A549 (cell line): Measurements from ENCODE around the gene RABGEF1. TPM values are rescaled to one million over a fixed set of nuclear protein-coding genes. Genes with fewer than 3 reads are reported as not detected.

Experiments
- ATAC-seq, 2 experiments: fragments of 200-7000 bp in 1 of 2; fragments of >200 bp in 1 of 2; cut with Nextera tagmentation in 1 of 2; cut with Tn5 transposase in 1 of 2; 3 replicates each; pipeline versions ENCODE4 v1.8.0 to v1.9.1; 2018 to 2020; ENCODE audit warnings: mild to moderate bottlenecking in 1 of 2, moderate library complexity in 1 of 2
- CTCF ChIA-PET: fragments of 300-600 bp; sonication (Branson Sonifier 250); formaldehyde crosslinking; extraction: SDS; loops from one replicate; lab custom pipeline; 2021; ENCODE audit warnings: antibody characterized with exemption, inconsistent platforms; lab: Yijun Ruan, JAX
- POLR2A ChIA-PET: fragments of 350-600 bp; formaldehyde crosslinking; extraction: SDS; loops from one replicate; lab custom pipeline; 2021; ENCODE audit warnings: antibody characterized with exemption, inconsistent platforms; lab: Yijun Ruan, JAX
- DNase-seq, 2 experiments: peaks; one replicate each; pipeline versions ENCODE4 v3.0.0 to v3.0.0-alpha.2; 2011 to 2016; ENCODE audit warnings: low read depth in 1 of 2, low spot score in 1 of 2
- FAIRE-seq: peaks from 2 replicates; lab custom pipeline; 2011; peaks lifted over from hg19 to GRCh38; lab: Jason Lieb, UNC
- H3K27ac ChIP-seq, 2 experiments: fragments of >200 bp; sonication (Bioruptor Twin); formaldehyde crosslinking; 3 replicates each; pipeline ENCODE4 v1.5.1; 2016 to 2017
- H3K4me1 ChIP-seq: fragments of >200 bp; sonication (Bioruptor Twin); formaldehyde crosslinking; 3 replicates; pipeline ENCODE4 v1.6.1; 2016
- H3K4me2 ChIP-seq: fragments of >200 bp; sonication (Bioruptor Twin); formaldehyde crosslinking; 3 replicates; pipeline ENCODE4 v1.6.1; 2016
- H3K4me3 ChIP-seq: fragments of >200 bp; sonication (Bioruptor Twin); formaldehyde crosslinking; 3 replicates; pipeline ENCODE4 v1.5.1; 2016
- H3K9me3 ChIP-seq: fragments of >200 bp; sonication (Bioruptor Twin); formaldehyde crosslinking; 3 replicates; pipeline ENCODE4 v1.6.1; 2016
- BHLHE40 ChIP-seq: IDR thresholded peaks from 2 replicates; pipeline ENCODE4 v1.6.1; 2012; ENCODE audit warnings: low read depth, low read length, inconsistent platforms
- EHF ChIP-seq: fragments of 250-450 bp; sonication (Bioruptor Pico); IDR thresholded peaks from 2 replicates; pipeline ENCODE4 v1.5.0; 2020; ENCODE audit warnings: mild to moderate bottlenecking
- FOSB ChIP-seq: fragments of 250-450 bp; sonication (Bioruptor Pico); IDR thresholded peaks from 2 replicates; pipeline ENCODE4 v1.5.0; 2020; ENCODE audit warnings: mild to moderate bottlenecking, moderate library complexity
- FOSL2 ChIP-seq, 2 experiments: fragments of 450-650 bp in 1 of 2; fragments of >200 bp in 1 of 2; sonication (Bioruptor Twin) in 1 of 2; formaldehyde crosslinking; IDR thresholded peaks; 2 replicates each; pipeline versions ENCODE4 v1.5.0 to v1.6.1; 2016 to 2020; ENCODE audit warnings: mild to moderate bottlenecking in 1 of 2, moderate library complexity in 1 of 2
- GATA3 ChIP-seq: IDR thresholded peaks from 2 replicates; pipeline ENCODE4 v1.6.1; 2012; ENCODE audit warnings: borderline replicate concordance
- MAFK ChIP-seq: fragments of 450-650 bp; IDR thresholded peaks from 2 replicates; pipeline ENCODE4 v1.6.1; 2014; ENCODE audit not compliant: partially characterized antibody
- MAZ ChIP-seq: fragments of 150-350 bp; IDR thresholded peaks from 2 replicates; pipeline ENCODE4 v1.6.1; 2014; ENCODE audit warnings: antibody characterized with exemption, low read depth, low read length, borderline replicate concordance
- PHF8 ChIP-seq: fragments of 200-600 bp; sonication (generic); IDR thresholded peaks from 2 replicates; pipeline ENCODE4 v1.6.1; 2016; ENCODE audit warnings: low read depth, mild to moderate bottlenecking, antibody characterized with exemption, moderate library complexity, borderline replicate concordance
- POLR2A ChIP-seq: IDR thresholded peaks from 2 replicates; pipeline ENCODE4 v1.6.1; 2012; ENCODE audit warnings: mild to moderate bottlenecking, low read length
- RAD21 ChIP-seq, 2 experiments: fragments of >200 bp in 1 of 2; sonication (Bioruptor Twin) in 1 of 2; formaldehyde crosslinking in 1 of 2; IDR thresholded peaks in 1 of 2; conservative IDR thresholded peaks in 1 of 2; 2 replicates in 1 of 2; 3 replicates in 1 of 2; pipeline ENCODE4 v1.6.1; 2012 to 2018; ENCODE audit warnings: inconsistent platforms in 1 of 2
- RARB ChIP-seq: fragments of 250-450 bp; sonication (Bioruptor Pico); IDR thresholded peaks from 2 replicates; pipeline ENCODE4 v1.8.0; 2021; ENCODE audit warnings: mild to moderate bottlenecking, moderate library complexity
- RCOR1 ChIP-seq: fragments of 150-350 bp; IDR thresholded peaks from 2 replicates; pipeline ENCODE4 v1.6.1; 2014; ENCODE audit warnings: antibody characterized with exemption, low read length, low read depth
- RFX5 ChIP-seq: fragments of 450-650 bp; IDR thresholded peaks from 2 replicates; pipeline ENCODE4 v1.7.1; 2014; ENCODE audit warnings: antibody characterized with exemption, mild to moderate bottlenecking, moderate library complexity
- RNF2 ChIP-seq: fragments of 200-600 bp; sonication (generic); IDR thresholded peaks from 2 replicates; pipeline ENCODE4 v1.6.1; 2016; ENCODE audit warnings: low read depth, mild to moderate bottlenecking, antibody characterized with exemption, moderate library complexity, borderline replicate concordance
- SMC3 ChIP-seq: fragments of >200 bp; sonication (Bioruptor Twin); formaldehyde crosslinking; IDR thresholded peaks from 3 replicates; pipeline ENCODE4 v1.6.1; 2018; ENCODE audit warnings: inconsistent platforms
- TFCP2L1 ChIP-seq: fragments of 250-450 bp; sonication (Bioruptor Pico); IDR thresholded peaks from 2 replicates; pipeline ENCODE4 v1.5.0; 2021; ENCODE audit warnings: mild to moderate bottlenecking
- ZC3H11A ChIP-seq: fragments of 450-650 bp; IDR thresholded peaks from 2 replicates; pipeline ENCODE4 v1.6.1; 2014; ENCODE audit warnings: antibody characterized with exemption, mild to moderate bottlenecking
- ZFP36 ChIP-seq: fragments of 450-650 bp; IDR thresholded peaks from 2 replicates; pipeline ENCODE4 v1.6.1; 2014; ENCODE audit warnings: borderline replicate concordance; ENCODE audit not compliant: partially characterized antibody
- ZNF302 ChIP-seq: fragments of 250-450 bp; sonication (Bioruptor Pico); IDR thresholded peaks from 2 replicates; pipeline ENCODE4 v1.9.0; 2021; ENCODE audit warnings: inconsistent platforms, mild to moderate bottlenecking, moderate library complexity
- ZSCAN20 ChIP-seq: fragments of 250-450 bp; sonication (Bioruptor Pico); IDR thresholded peaks from 2 replicates; pipeline ENCODE4 v1.8.0; 2022; ENCODE audit warnings: mild to moderate bottlenecking, moderate library complexity
- WGBS: methylation state at CpG from one replicate; pipeline ENCODE4 v1.1.6; 2017; ENCODE audit errors: missing lambda C conversion rate; 5-methylcytosine and 5-hydroxymethylcytosine counted together
- polyA plus RNA-seq, 4 experiments: library from polyadenylated mRNA; depleted of rRNA in 3 of 4; stranded (reverse); fragments of >200 nt; fragmentation: RNase III in 1 of 4; extraction: RNeasy Plus Mini Kit Qiagen cat#74134 plus additional on column Dnase treatment in 1 of 4; gene quantifications; 2 replicates in 3 of 4; 3 replicates in 1 of 4; pipeline ENCODE4 v1.2.3, GENCODE V29; 2011 to 2017
- TF ChIP-seq, protein P1 (sequence below): fragments of >200 bp; sonication (Bioruptor Twin); formaldehyde crosslinking; IDR thresholded peaks from 3 replicates; pipeline ENCODE4 v1.5.1; 2016
- TF ChIP-seq, protein P2 (sequence below): fragments of 450-650 bp; IDR thresholded peaks from 2 replicates; pipeline ENCODE4 v1.6.1; 2014; ENCODE audit warnings: antibody characterized with exemption
- TF ChIP-seq, protein P3 (sequence below): fragments of >200 bp; sonication (Bioruptor Twin); formaldehyde crosslinking; IDR thresholded peaks from 2 replicates; pipeline ENCODE4 v1.6.1; 2016
- TF ChIP-seq, protein P4 (sequence below): IDR thresholded peaks from 2 replicates; pipeline ENCODE4 v1.6.1; 2012; ENCODE audit warnings: low read depth, borderline replicate concordance
- TF ChIP-seq, protein P5 (sequence below): fragments of 200-600 bp; sonication (generic); IDR thresholded peaks from 2 replicates; pipeline ENCODE4 v1.6.1; 2016; ENCODE audit warnings: antibody characterized with exemption, mild to moderate bottlenecking, moderate library complexity

RABGEF1 gene
- polyA plus RNA-seq, 2 of the 4 experiments (the other 2 are of a cell fraction) = 16.2 to 22.6 TPM

DNA sequence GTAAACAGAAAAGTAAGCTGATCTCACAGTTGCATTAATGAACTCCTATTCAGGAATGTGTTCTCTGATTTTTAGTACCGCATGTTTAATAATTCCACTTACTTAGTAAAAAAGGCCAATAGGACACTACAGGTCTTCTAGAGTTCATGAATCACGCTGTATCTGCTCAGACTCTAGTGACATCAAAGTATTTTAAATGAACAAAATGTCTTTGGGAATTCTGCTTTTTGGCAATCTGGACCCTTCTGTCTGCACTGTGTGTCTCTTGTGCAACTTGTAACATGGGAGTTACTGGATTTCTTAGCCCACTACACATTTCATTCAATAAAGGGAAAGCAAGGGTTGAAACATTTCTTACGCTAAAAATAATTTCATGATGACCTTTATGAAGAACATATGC, 50.2 kb downstream of the RABGEF1 start:
- no peak overlapping the region for H3K27ac ChIP-seq
- ATAC-seq = no peak
- TF ChIP-seq RAD21 (conservative IDR thresholded peaks at IDR 0.05 in 1 of 2, IDR thresholded peaks at IDR 0.05 in 1 of 2) (no peak), RCOR1 (no peak), GATA3 (no peak), SMC3 (no peak), PHF8 (no peak), RNF2 (no peak), ZNF302 (no peak), MAFK (no peak)
- FAIRE-seq = no peak
- H3K4me2 ChIP-seq = no peak overlapping the region
- POLR2A ChIA-PET = no interaction called here
- no peaks in the 10 kb centered on the region for H3K4me1 ChIP-seq
- no peak overlapping the region for H3K4me3 ChIP-seq
- H3K9me3 ChIP-seq = no peaks in the 10 kb centered on the region
- CTCF ChIA-PET = interaction anchor here (0.6 to 1.1 kb wide), 3 partner anchors 10 to 168 kb away, joined by 3 to 4 read pairs (median 3); no protein-coding TSS in a partner anchor
- 96% methylated on average over 3 of the region's 3 CpGs for WGBS
- DNase-seq = no peak

DNA sequence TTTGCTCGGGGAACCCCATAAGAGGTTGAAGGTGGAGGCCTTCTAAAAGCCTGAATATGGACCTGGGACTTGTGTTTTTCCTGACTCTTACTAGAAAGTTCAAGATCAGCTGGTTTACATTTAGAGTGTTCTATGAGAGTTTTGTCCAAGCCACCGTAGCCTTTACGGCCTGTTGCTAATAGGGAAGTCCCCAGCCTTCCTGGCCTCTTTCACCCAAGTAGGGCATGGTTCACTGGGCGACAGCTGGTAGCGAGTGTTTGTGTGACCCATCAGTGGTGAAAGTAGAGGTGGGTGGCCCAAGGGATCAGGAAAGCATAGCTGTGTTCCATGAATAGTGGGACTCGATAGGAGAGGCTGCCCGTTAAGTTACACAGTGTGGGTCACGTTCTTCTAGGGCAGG, 60.1 kb downstream of the RABGEF1 start:
- Histone ChIP-seq H3K4me2 (no peak overlapping the region), H3K4me3 (no peak overlapping the region), H3K4me1 (no peaks in the 10 kb centered on the region), H3K27ac (no peak overlapping the region), H3K9me3 (no peaks in the 10 kb centered on the region)
- TF ChIP-seq BHLHE40 (no peak), FOSL2 (IDR thresholded peaks at IDR 0.05) (no peak), FOSL2 (CRISPR knock-in tag; IDR thresholded peaks at IDR 0.05) (no peak), SMC3 (no peak), RAD21 (conservative IDR thresholded peaks at IDR 0.05 in 1 of 2, IDR thresholded peaks at IDR 0.05 in 1 of 2) (no peak)
- TF ChIP-seq, protein P1, sequence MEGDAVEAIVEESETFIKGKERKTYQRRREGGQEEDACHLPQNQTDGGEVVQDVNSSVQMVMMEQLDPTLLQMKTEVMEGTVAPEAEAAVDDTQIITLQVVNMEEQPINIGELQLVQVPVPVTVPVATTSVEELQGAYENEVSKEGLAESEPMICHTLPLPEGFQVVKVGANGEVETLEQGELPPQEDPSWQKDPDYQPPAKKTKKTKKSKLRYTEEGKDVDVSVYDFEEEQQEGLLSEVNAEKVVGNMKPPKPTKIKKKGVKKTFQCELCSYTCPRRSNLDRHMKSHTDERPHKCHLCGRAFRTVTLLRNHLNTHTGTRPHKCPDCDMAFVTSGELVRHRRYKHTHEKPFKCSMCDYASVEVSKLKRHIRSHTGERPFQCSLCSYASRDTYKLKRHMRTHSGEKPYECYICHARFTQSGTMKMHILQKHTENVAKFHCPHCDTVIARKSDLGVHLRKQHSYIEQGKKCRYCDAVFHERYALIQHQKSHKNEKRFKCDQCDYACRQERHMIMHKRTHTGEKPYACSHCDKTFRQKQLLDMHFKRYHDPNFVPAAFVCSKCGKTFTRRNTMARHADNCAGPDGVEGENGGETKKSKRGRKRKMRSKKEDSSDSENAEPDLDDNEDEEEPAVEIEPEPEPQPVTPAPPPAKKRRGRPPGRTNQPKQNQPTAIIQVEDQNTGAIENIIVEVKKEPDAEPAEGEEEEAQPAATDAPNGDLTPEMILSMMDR = no peak
- FAIRE-seq (no peak), ATAC-seq (no peak), DNase-seq (no peak)
- 98% methylated on average over 8 of the region's 8 CpGs for WGBS
- CTCF ChIA-PET = interaction anchor here (0.8 to 1.5 kb wide), 3 partner anchors 10 to 14 kb away, joined by 3 read pairs; no protein-coding TSS in a partner anchor
- POLR2A ChIA-PET = no interaction called here

DNA sequence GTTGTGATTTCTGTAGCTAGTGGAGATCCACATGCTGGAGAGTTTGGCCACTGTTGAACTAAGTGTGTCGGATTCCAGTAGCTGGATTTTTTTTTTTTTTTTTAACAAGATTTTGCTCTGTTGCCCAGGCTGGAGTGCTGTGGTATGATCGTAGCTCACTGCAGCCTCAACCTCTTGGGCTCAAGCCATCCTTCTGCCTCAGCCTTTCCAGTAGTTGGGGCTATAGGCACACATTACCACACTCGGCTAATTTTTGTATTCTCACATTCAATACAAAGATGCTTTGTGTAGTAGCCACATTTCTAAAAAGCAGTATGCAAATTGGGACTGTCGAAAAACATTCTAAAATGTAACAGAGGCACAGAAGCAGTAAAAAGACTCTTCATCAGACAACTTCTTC, 63.5 kb downstream of the RABGEF1 start:
- H3K27ac ChIP-seq = no peak overlapping the region
- no peak overlapping the region for H3K4me2 ChIP-seq
- H3K9me3 ChIP-seq = no peaks in the 10 kb centered on the region
- TF ChIP-seq TFCP2L1 (CRISPR knock-in tag) (no peak), GATA3 (no peak), ZC3H11A (no peak), RFX5 (no peak), RAD21 (conservative IDR thresholded peaks at IDR 0.05 in 1 of 2, IDR thresholded peaks at IDR 0.05 in 1 of 2) (no peak), ZFP36 (no peak), RARB (CRISPR knock-in tag) (no peak), MAFK (no peak), PHF8 (no peak), EHF (CRISPR knock-in tag) (no peak), SMC3 (no peak), MAZ (no peak), POLR2A (no peak), ZSCAN20 (no peak), FOSB (CRISPR knock-in tag) (no peak)
- TF ChIP-seq, protein P2, sequence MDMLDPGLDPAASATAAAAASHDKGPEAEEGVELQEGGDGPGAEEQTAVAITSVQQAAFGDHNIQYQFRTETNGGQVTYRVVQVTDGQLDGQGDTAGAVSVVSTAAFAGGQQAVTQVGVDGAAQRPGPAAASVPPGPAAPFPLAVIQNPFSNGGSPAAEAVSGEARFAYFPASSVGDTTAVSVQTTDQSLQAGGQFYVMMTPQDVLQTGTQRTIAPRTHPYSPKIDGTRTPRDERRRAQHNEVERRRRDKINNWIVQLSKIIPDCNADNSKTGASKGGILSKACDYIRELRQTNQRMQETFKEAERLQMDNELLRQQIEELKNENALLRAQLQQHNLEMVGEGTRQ = no peak
- TF ChIP-seq, protein P3, sequence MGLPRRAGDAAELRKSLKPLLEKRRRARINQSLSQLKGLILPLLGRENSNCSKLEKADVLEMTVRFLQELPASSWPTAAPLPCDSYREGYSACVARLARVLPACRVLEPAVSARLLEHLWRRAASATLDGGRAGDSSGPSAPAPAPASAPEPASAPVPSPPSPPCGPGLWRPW = no peak
- TF ChIP-seq, protein P4, sequence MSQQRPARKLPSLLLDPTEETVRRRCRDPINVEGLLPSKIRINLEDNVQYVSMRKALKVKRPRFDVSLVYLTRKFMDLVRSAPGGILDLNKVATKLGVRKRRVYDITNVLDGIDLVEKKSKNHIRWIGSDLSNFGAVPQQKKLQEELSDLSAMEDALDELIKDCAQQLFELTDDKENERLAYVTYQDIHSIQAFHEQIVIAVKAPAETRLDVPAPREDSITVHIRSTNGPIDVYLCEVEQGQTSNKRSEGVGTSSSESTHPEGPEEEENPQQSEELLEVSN = no peak
- TF ChIP-seq, protein P5, sequence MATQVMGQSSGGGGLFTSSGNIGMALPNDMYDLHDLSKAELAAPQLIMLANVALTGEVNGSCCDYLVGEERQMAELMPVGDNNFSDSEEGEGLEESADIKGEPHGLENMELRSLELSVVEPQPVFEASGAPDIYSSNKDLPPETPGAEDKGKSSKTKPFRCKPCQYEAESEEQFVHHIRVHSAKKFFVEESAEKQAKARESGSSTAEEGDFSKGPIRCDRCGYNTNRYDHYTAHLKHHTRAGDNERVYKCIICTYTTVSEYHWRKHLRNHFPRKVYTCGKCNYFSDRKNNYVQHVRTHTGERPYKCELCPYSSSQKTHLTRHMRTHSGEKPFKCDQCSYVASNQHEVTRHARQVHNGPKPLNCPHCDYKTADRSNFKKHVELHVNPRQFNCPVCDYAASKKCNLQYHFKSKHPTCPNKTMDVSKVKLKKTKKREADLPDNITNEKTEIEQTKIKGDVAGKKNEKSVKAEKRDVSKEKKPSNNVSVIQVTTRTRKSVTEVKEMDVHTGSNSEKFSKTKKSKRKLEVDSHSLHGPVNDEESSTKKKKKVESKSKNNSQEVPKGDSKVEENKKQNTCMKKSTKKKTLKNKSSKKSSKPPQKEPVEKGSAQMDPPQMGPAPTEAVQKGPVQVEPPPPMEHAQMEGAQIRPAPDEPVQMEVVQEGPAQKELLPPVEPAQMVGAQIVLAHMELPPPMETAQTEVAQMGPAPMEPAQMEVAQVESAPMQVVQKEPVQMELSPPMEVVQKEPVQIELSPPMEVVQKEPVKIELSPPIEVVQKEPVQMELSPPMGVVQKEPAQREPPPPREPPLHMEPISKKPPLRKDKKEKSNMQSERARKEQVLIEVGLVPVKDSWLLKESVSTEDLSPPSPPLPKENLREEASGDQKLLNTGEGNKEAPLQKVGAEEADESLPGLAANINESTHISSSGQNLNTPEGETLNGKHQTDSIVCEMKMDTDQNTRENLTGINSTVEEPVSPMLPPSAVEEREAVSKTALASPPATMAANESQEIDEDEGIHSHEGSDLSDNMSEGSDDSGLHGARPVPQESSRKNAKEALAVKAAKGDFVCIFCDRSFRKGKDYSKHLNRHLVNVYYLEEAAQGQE = no peak
- TF ChIP-seq, all 56 proteins: peak for 0
- ChIA-PET CTCF (interaction anchor here (1.3 kb wide), 1 partner anchor 17 kb away, joined by 4 read pairs; no protein-coding TSS in a partner anchor), POLR2A (no interaction called here)
- WGBS = 93% methylated on average over 4 of the region's 4 CpGs
- ATAC-seq (no peak), DNase-seq (no peak), FAIRE-seq (no peak)
- Histone ChIP-seq H3K4me3 (no peak overlapping the region), H3K4me1 (no peaks in the 10 kb centered on the region)
